Right hindlimb (tissue), 1 donor: ENCODE measurements around the gene PDCD1.
A peak's percentile ranks its signal among the peaks of the same experiment; 100 is the strongest.

Experiments used
- DNase-seq: peaks from one replicate; pipeline ENCODE4 v3.0.0-alpha.2; 2018

Gene PDCD1

GRCh38 chr2:241895427-241895711 lies 36.7 kb upstream of the PDCD1 start:
- DNase-seq = no peak

- no peak for DNase-seq
These were observed 36.2 kb upstream of the PDCD1 start for GRCh38 chr2:241894681-241895426.

GRCh38 chr2:241894056-241894641 lies 35.5 kb upstream of the PDCD1 start:
- DNase-seq = no peak

- no peak for DNase-seq
These were observed 34.6 kb upstream of the PDCD1 start for GRCh38 chr2:241893265-241893664.

GRCh38 chr2:241892299-241893137 lies 33.8 kb upstream of the PDCD1 start:
- DNase-seq = no peak

GRCh38 chr2:241891988-241892298 lies 33.2 kb upstream of the PDCD1 start:
- no peak for DNase-seq

- peak; percentile 14 for DNase-seq
These were observed 32.8 kb upstream of the PDCD1 start for GRCh38 chr2:241891315-241891987.

GRCh38 chr2:241890524-241891235 lies 32.0 kb upstream of the PDCD1 start:
- DNase-seq = no peak

GRCh38 chr2:241888641-241889040 lies 29.9 kb upstream of the PDCD1 start:
- peak; percentile 27 for DNase-seq

- DNase-seq = no peak
These were observed 29.3 kb upstream of the PDCD1 start for GRCh38 chr2:241887806-241888522.

- no peak for DNase-seq
These were observed 28.2 kb upstream of the PDCD1 start for GRCh38 chr2:241886840-241887447.

- DNase-seq = no peak
These were observed 27.4 kb upstream of the PDCD1 start for GRCh38 chr2:241885946-241886643.

- no peak for DNase-seq
These were observed 26.7 kb upstream of the PDCD1 start for GRCh38 chr2:241885291-241885945.

- DNase-seq = no peak
These were observed 26.2 kb upstream of the PDCD1 start for GRCh38 chr2:241884951-241885290.

- peak; percentile 70 for DNase-seq
These were observed 23.5 kb upstream of the PDCD1 start for GRCh38 chr2:241882091-241882625.

GRCh38 chr2:241880311-241881073 lies 21.8 kb upstream of the PDCD1 start:
- DNase-seq = no peak

GRCh38 chr2:241879326-241879725 lies 20.6 kb upstream of the PDCD1 start:
- no peak for DNase-seq

- DNase-seq = peak; percentile 77
These were observed 19.6 kb upstream of the PDCD1 start for GRCh38 chr2:241877989-241878970.
